Omental fat pad (tissue), 4 donors: Measurements from ENCODE around the gene SP2. TPM values are rescaled to one million over a fixed set of nuclear protein-coding genes. Genes with fewer than 3 reads are reported as not detected.

Source experiments
- ATAC-seq: fragments of 150-250 bp; one replicate; pipeline ENCODE4 v1.9.1; 2016; ENCODE audit warnings: mild to moderate bottlenecking, moderate library complexity; ENCODE audit not compliant: low FRiP score
- DNase-seq: peaks from one replicate; pipeline ENCODE4 v3.0.0-alpha.2; 2019; ENCODE audit warnings: low spot score
- CTCF ChIP-seq, 3 donors: fragments of 450-650 bp; IDR thresholded peaks; one replicate each; pipeline ENCODE4 v1.5.1; 2016 to 2017; ENCODE audit warnings: antibody characterized with exemption in 3 of 3, mild to moderate bottlenecking in 3 of 3, moderate library complexity in 2 of 3
- total RNA-seq, 4 donors: library from RNA; depleted of rRNA; stranded (reverse); fragments of >200 nt; gene quantifications; one replicate each; pipeline ENCODE4 v1.1.0, GENCODE V29; 2016

Gene SP2
- total RNA-seq, 4 donors from 2014 or later, result 2.9 to 8.5 (median 6.9) TPM

- no peak for TF ChIP-seq CTCF (IDR thresholded peaks at IDR 0.05)
- no peak for ATAC-seq
- no peak for DNase-seq
These were observed 79.8 kb downstream of the SP2 start for GRCh38 chr17:47975823-47976205.

GRCh38 chr17:47978324-47978723, 82.3 kb downstream of the SP2 start:
- peak; percentile 32 for DNase-seq
- peak in 1 of 3 donors; percentile 12 for TF ChIP-seq CTCF (IDR thresholded peaks at IDR 0.05)
- ATAC-seq, result peak; percentile 31

Other genes starting within 250 kb of the SP2 start
- 100 to 1,000 TPM; 193 to 335 (median 207) TPM for gene KPNB1, start 246.3 kb upstream of the SP2 start, total RNA-seq
- 10 to 100 TPM in 3 of 4 donors, 1 to 10 TPM in 1; 4.0 to 15.6 (median 10.5) TPM for gene TBKBP1, start 202.1 kb upstream of the SP2 start, total RNA-seq
- gene TBX21, start 163.0 kb upstream of the SP2 start, total RNA-seq, result 1 to 10 TPM in 3 of 4 donors, under 1 TPM in 1; 0.46 to 4.6 (median 2.0) TPM
- gene OSBPL7, start 74.4 kb upstream of the SP2 start, total RNA-seq, result 10 to 100 TPM in 1 of 4 donors, 1 to 10 TPM in 3; 2.6 to 13.9 (median 4.6) TPM
- gene MRPL10, start 64.7 kb upstream of the SP2 start, total RNA-seq, result 10 to 100 TPM; 23.1 to 50.5 (median 36.8) TPM
- gene LRRC46, start 64.6 kb upstream of the SP2 start, total RNA-seq, result under 1 TPM in 1 of 4 donors, not detected in 3; 0.24 TPM
- gene SCRN2, start 55.0 kb upstream of the SP2 start, total RNA-seq, result 10 to 100 TPM; 43.6 to 72.6 (median 60.3) TPM
- gene SP6, start 45.1 kb upstream of the SP2 start, total RNA-seq, result 1 to 10 TPM in 3 of 4 donors, under 1 TPM in 1; 0.74 to 1.7 (median 1.2) TPM
- 10 to 100 TPM; 20.1 to 39.7 (median 30.8) TPM for gene PNPO, start 45.3 kb downstream of the SP2 start, total RNA-seq
- gene PRR15L, start 61.6 kb downstream of the SP2 start, total RNA-seq, result 1 to 10 TPM in 2 of 4 donors, not detected in 2; 2.4 to 6.6 TPM
- 100 to 1,000 TPM in 2 of 4 donors, 10 to 100 TPM in 2; 72.4 to 156 (median 100) TPM for gene CDK5RAP3, start 74.9 kb downstream of the SP2 start, total RNA-seq
- 10 to 100 TPM; 43.8 to 61.8 (median 49.7) TPM for gene COPZ2, start 141.6 kb downstream of the SP2 start, total RNA-seq
- gene NFE2L1, start 152.1 kb downstream of the SP2 start, total RNA-seq, result 100 to 1,000 TPM; 144 to 255 (median 168) TPM
- 10 to 100 TPM; 16.0 to 28.9 (median 24.1) TPM for gene CBX1, start 205.2 kb downstream of the SP2 start, total RNA-seq
- 10 to 100 TPM; 10.1 to 19.1 (median 18.4) TPM for gene SNX11, start 211.5 kb downstream of the SP2 start, total RNA-seq